Adrenal gland (tissue), 12 donors: ENCODE data around the gene PIEZO2. TPM values are rescaled to one million over a fixed set of nuclear protein-coding genes. Genes with fewer than 3 reads are reported as not detected.

ENCODE experiments used
- DNase-seq, 7 donors: peaks; one replicate each; pipeline ENCODE4 v3.0.0-alpha.2; 2019 to 2020
- H3K27ac ChIP-seq, 5 donors: fragments of 200-600 bp; sonication (generic) in 4 of 5; 1 replicate in 3 of 5; 2 replicates in 2 of 5; pipeline versions ENCODE4 v1.5.1 to v1.8.0; 2016 to 2020; ENCODE audit warnings: mild to moderate bottlenecking in 1 of 5
- H3K27me3 ChIP-seq: fragments of 200-600 bp; 2 replicates; pipeline ENCODE4 v1.8.0; 2021
- H3K36me3 ChIP-seq, 2 donors: fragments of 200-600 bp; replicated peaks in 1 of 2; 1 replicate in 1 of 2; 2 replicates in 1 of 2; pipeline versions ENCODE4 v1.5.1 to v1.8.0; 2018 to 2022
- H3K4me1 ChIP-seq, 2 donors: fragments of 200-600 bp; replicated peaks in 1 of 2; 1 replicate in 1 of 2; 2 replicates in 1 of 2; pipeline versions ENCODE4 v1.5.1 to v1.8.0; 2018 to 2021
- H3K4me3 ChIP-seq, 4 donors: fragments of 200-600 bp; sonication (generic) in 3 of 4; one replicate each; pipeline ENCODE4 v1.5.1; 2016 to 2018
- H3K9me3 ChIP-seq, 3 donors: fragments of 200-600 bp; sonication (generic) in 1 of 3; replicated peaks in 1 of 3; 1 replicate in 2 of 3; 2 replicates in 1 of 3; pipeline versions ENCODE4 v1.5.1 to v1.8.0; 2016 to 2021
- POLR2A ChIP-seq, 2 donors: fragments of 450-650 bp; IDR thresholded peaks; one replicate each; pipeline ENCODE4 v1.6.1; 2017; ENCODE audit warnings: antibody characterized with exemption in 2 of 2, mild to moderate bottlenecking in 2 of 2, moderate library complexity in 1 of 2
- WGBS, 4 donors: extraction: QIAGEN DNeasy Blood & Tissue Kit in 2 of 4; methylation state at CpG; one replicate each; pipeline versions ENCODE4 v1.1.5 to v1.1.7; 2013 to 2017; 5-methylcytosine and 5-hydroxymethylcytosine counted together
- intact Hi-C, 2 donors: fragments of 100-400 bp; cut with DNase I; formaldehyde crosslinking; loops; one replicate each; pipeline versions ENCODE4 v1.14.1 to v1.15.0; 2022 to 2023
- polyA plus RNA-seq, 3 donors: library from polyadenylated mRNA; stranded (reverse); fragments of 200-250 nt in 2 of 3; fragments of 350-450 nt in 1 of 3; fragmentation: Illumina TruSeq in 1 of 3; extraction: RNeasy Lipid Tissue Mini Kit (QIAGEN cat#74804) in 1 of 3; gene quantifications; one replicate each; pipeline ENCODE4 v1.2.3, GENCODE V29; 2013 to 2014
- total RNA-seq, 9 donors: library from RNA; depleted of rRNA in 4 of 9; stranded (reverse); fragments of >200 nt in 4 of 9; fragments of 120-200 nt in 1 of 9; fragmentation: NEBNext Ultra II Directional in 1 of 9; extraction: Animal tissue kit (Norgen Biotek cat#: 25700) in 1 of 9; gene quantifications; one replicate each; pipeline versions ENCODE4 v1.1.0 to v1.2.4, GENCODE V29; 2013 to 2023
- TF ChIP-seq, protein P1 (sequence below), 6 experiments: fragments of 450-650 bp in 4 of 6; fragments of 200-600 bp in 2 of 6; sonication (generic) in 1 of 6; IDR thresholded peaks; 1 replicate in 5 of 6; 2 replicates in 1 of 6; pipeline versions ENCODE4 v1.5.1 to v1.8.0; 2016 to 2021; ENCODE audit warnings: antibody characterized with exemption in 6 of 6, mild to moderate bottlenecking in 2 of 6, moderate library complexity in 1 of 6
- donor health status: healthy with polysubstance abuse.
- donor health status: Bipolar disorder and iron deficiency.
- donor health status: DM: yes; HTN: yes; CAD: no.
- donor health status: DM: no; HTN: no; CAD: no.
- donor health status: DM: no; HTN: no; CAD: no.
- donor health status: DM: yes; HTN: yes; CAD: no.

The PIEZO2 gene
- total and polyA plus RNA-seq, 12 donors: 0.88 to 18.0 (median 2.6) TPM

DNA sequence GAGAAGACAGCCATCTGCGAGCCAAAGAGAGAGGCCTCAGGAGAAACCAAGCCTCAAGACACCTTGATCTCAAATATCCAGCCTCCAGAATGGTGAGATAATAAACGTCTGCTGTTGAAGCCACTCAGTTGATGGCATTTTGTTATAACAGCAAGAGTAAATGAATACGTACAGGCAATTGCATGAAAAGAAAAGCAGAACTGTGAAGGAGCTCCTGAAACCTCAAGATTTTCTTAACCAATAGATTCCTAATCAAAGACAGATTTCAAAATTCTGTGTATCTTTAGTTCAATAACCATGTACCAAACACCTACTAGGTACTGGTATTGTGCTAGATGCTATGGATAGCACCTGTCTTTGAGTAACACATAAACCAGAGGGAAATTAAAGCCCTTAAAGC lies 139.5 kb downstream of the PIEZO2 start:
- Histone ChIP-seq H3K4me1 (peaks cover 0 to 6% of the 10 kb centered on the region in 2 donors), H3K9me3 (no peaks in the 10 kb centered on the region), H3K27me3 (no peaks in the 10 kb centered on the region), H3K4me3 (no peak overlapping the region), H3K27ac (no peak overlapping the region), H3K36me3 (no peaks in the 10 kb centered on the region)
- 84 to 90% (median 86%) methylated on average over 3 of the region's 3 CpGs for WGBS, 4 donors
- TF ChIP-seq POLR2A (IDR thresholded peaks at IDR 0.05): no peak
- TF ChIP-seq, protein P1, sequence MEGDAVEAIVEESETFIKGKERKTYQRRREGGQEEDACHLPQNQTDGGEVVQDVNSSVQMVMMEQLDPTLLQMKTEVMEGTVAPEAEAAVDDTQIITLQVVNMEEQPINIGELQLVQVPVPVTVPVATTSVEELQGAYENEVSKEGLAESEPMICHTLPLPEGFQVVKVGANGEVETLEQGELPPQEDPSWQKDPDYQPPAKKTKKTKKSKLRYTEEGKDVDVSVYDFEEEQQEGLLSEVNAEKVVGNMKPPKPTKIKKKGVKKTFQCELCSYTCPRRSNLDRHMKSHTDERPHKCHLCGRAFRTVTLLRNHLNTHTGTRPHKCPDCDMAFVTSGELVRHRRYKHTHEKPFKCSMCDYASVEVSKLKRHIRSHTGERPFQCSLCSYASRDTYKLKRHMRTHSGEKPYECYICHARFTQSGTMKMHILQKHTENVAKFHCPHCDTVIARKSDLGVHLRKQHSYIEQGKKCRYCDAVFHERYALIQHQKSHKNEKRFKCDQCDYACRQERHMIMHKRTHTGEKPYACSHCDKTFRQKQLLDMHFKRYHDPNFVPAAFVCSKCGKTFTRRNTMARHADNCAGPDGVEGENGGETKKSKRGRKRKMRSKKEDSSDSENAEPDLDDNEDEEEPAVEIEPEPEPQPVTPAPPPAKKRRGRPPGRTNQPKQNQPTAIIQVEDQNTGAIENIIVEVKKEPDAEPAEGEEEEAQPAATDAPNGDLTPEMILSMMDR (IDR thresholded peaks at IDR 0.05): no peak
- DNase-seq: no peak
- intact Hi-C loops: loop anchor here in 1 of 2 donors (10.0 kb wide), 1 partner anchor 65 kb away; no protein-coding TSS in a partner anchor

GRCh38 chr18:11009147-11009546 lies 140.2 kb downstream of the PIEZO2 start:
- Histone ChIP-seq H3K4me1 (peaks cover 0 to 6% of the 10 kb centered on the region in 2 donors), H3K27ac (no peak overlapping the region), H3K9me3 (no peaks in the 10 kb centered on the region), H3K27me3 (no peaks in the 10 kb centered on the region), H3K36me3 (no peaks in the 10 kb centered on the region), H3K4me3 (no peak overlapping the region)
- no peak for DNase-seq
- 86 to 93% (median 92%) methylated on average over 6 of the region's 6 CpGs for WGBS, 4 donors
- intact Hi-C loops: loop anchor here in 1 of 2 donors (10.0 kb wide), 1 partner anchor 64 kb away; no protein-coding TSS in a partner anchor
- TF ChIP-seq POLR2A (IDR thresholded peaks at IDR 0.05): no peak
- TF ChIP-seq, protein P1 (IDR thresholded peaks at IDR 0.05): no peak

DNA sequence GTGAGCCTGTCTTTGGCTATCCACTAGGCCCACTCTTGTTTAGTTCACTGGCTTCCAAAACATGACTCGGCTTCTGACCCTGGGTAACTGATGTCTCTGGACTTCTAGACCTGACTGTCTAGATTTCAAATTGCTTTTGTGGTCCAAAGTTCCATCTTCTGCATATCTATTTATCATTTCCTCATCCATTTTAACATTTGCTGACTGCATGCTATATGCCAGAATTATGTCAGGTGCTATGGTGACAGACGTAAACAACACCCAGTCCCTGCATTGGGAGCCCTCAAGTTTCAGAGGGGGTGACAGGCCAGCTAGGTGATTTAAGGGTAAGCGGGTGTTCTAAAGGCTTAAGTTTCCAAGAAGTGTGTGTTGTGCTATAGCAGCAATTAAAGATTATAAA lies 140.9 kb downstream of the PIEZO2 start:
- H3K9me3 ChIP-seq: no peaks in the 10 kb centered on the region
- DNase-seq: no peak
- intact Hi-C loops: loop anchor here in 1 of 2 donors (10.0 kb wide), 1 partner anchor 64 kb away; no protein-coding TSS in a partner anchor
- H3K27me3 ChIP-seq: no peaks in the 10 kb centered on the region
- peaks cover 0 to 6% of the 10 kb centered on the region in 2 donors for H3K4me1 ChIP-seq
- no peak overlapping the region for H3K4me3 ChIP-seq
- no peak overlapping the region for H3K27ac ChIP-seq
- TF ChIP-seq POLR2A (IDR thresholded peaks at IDR 0.05): no peak
- TF ChIP-seq, protein P1 (IDR thresholded peaks at IDR 0.05): no peak
- no peaks in the 10 kb centered on the region for H3K36me3 ChIP-seq
- WGBS, 4 donors: 83 to 96% (median 89%) methylated on average over 3 of the region's 3 CpGs

DNA sequence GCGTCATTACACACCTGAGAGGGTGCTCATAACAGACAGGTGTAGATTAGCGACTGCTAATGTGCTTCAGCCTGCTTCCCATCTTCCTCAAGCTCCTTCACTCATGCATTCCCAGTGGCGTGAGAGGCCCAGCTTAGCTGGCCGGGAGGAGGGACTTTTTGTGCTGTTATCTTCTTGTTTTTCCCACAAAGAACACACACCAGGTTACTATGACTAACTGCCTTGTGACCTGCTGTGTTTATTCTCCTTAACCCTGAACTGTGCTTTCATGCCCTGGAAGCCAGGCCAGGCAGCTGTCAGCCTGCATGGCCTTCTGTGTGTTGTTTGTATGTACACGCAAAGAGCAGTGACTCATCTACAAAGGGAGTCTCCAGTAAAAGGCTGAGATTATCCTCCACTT lies 143.8 kb downstream of the PIEZO2 start:
- H3K9me3 ChIP-seq: no peaks in the 10 kb centered on the region
- H3K4me3 ChIP-seq: no peak overlapping the region
- intact Hi-C loops: loop anchor here in 1 of 2 donors (10.0 kb wide), 1 partner anchor 61 kb away; no protein-coding TSS in a partner anchor
- no peaks in the 10 kb centered on the region for H3K27me3 ChIP-seq
- 43 to 50% (median 48%) methylated on average over 5 of the region's 5 CpGs for WGBS, 4 donors
- H3K4me1 ChIP-seq: peaks cover 0 to 6% of the 10 kb centered on the region in 2 donors
- H3K27ac ChIP-seq: peak overlapping the region in 1 of 5 donors; percentile 56
- no peak for TF ChIP-seq POLR2A (IDR thresholded peaks at IDR 0.05)
- TF ChIP-seq, protein P1 (IDR thresholded peaks at IDR 0.05): no peak
- no peaks in the 10 kb centered on the region for H3K36me3 ChIP-seq
- peak; percentile 56 to 86 (median 75) for DNase-seq
